Activated T-cell treated with anti-CD3 and anti-CD28 coated beads for 4 hours (primary cell): ENCODE data around the gene HLA-DQB1.
"Not testable (repeated sequence)": the region's sequence is repeated elsewhere in the genome, so short reads cannot be mapped to it uniquely, and the experiment has no call there.

Source experiments
- DNase-seq: peaks from one replicate; pipeline ENCODE4 v3.0.0-alpha.2; 2020

Gene HLA-DQB1

GRCh38 chr6:32666420-32667300 is at the start of gene HLA-DQB1:
TSS of gene HLA-DQB1 (minus strand) at chr6:32666657. CDS start at chr6:32666607, 50 bp downstream.
- peak; percentile 47 for DNase-seq

- DNase-seq, result no peak
Measured at GRCh38 chr6:32713241-32713640, 46.8 kb upstream of the HLA-DQB1 start.

GRCh38 chr6:32709625-32710024 is 43.2 kb upstream of the HLA-DQB1 start:
- DNase-seq, result no peak

GRCh38 chr6:32705164-32705563 is 38.7 kb upstream of the HLA-DQB1 start:
- DNase-seq, result not testable (repeated sequence)

GRCh38 chr6:32703347-32703746 is 36.9 kb upstream of the HLA-DQB1 start:
- no peak for DNase-seq

GRCh38 chr6:32700391-32701040 is 34.1 kb upstream of the HLA-DQB1 start:
- DNase-seq, result peak; percentile 16

GRCh38 chr6:32697031-32697430 is 30.6 kb upstream of the HLA-DQB1 start:
- no peak for DNase-seq

GRCh38 chr6:32692019-32692418 is 25.6 kb upstream of the HLA-DQB1 start:
- peak; percentile 47 for DNase-seq

GRCh38 chr6:32689531-32690501 is 23.4 kb upstream of the HLA-DQB1 start:
- no peak for DNase-seq

GRCh38 chr6:32685603-32686002 is 19.1 kb upstream of the HLA-DQB1 start:
- no peak for DNase-seq

GRCh38 chr6:32684246-32684645 is 17.8 kb upstream of the HLA-DQB1 start:
- DNase-seq, result no peak

- DNase-seq, result no peak
Measured at GRCh38 chr6:32680055-32680454, 13.6 kb upstream of the HLA-DQB1 start.

GRCh38 chr6:32679492-32679891 is 13.0 kb upstream of the HLA-DQB1 start:
- DNase-seq, result no peak

GRCh38 chr6:32674123-32674522 is 7.7 kb upstream of the HLA-DQB1 start:
- DNase-seq, result not testable (repeated sequence)

- DNase-seq, result not testable (repeated sequence)
Measured at GRCh38 chr6:32671908-32672307, 5.5 kb upstream of the HLA-DQB1 start.

- DNase-seq, result no peak
Measured at GRCh38 chr6:32669893-32670292, 3.4 kb upstream of the HLA-DQB1 start.

GRCh38 chr6:32669240-32669639 is 2.8 kb upstream of the HLA-DQB1 start:
- no peak for DNase-seq

- DNase-seq, result no peak
Measured at GRCh38 chr6:32668226-32668747, 1.8 kb upstream of the HLA-DQB1 start.

GRCh38 chr6:32665661-32666060 is 796 bp downstream of the HLA-DQB1 start:
- no peak for DNase-seq

- DNase-seq, result peak; percentile 42
Measured at GRCh38 chr6:32664827-32665362, 1.6 kb downstream of the HLA-DQB1 start.

GRCh38 chr6:32664354-32664753 is 2.1 kb downstream of the HLA-DQB1 start:
- no peak for DNase-seq

- no peak for DNase-seq
Measured at GRCh38 chr6:32662836-32663235, 3.6 kb downstream of the HLA-DQB1 start.
